HFFc6 (cell line): ENCODE data around the gene MYOCD. TPM values are rescaled to one million over a fixed set of nuclear protein-coding genes. Genes with fewer than 3 reads are reported as not detected.
A peak's percentile ranks its signal among the peaks of the same experiment; 100 is the strongest.

Experiments
- DNase-seq: peaks from one replicate; pipeline ENCODE4 v3.0.0-alpha.2; 2018
- H3K27ac Mint-ChIP-seq: 2 replicates; pipeline ENCODE4 v1.8.0; 2020; ENCODE audit warnings: mild to moderate bottlenecking, mixed read lengths
- H3K27me3 Mint-ChIP-seq: 2 replicates; pipeline ENCODE4 v1.8.0; 2021; ENCODE audit warnings: mild to moderate bottlenecking, moderate library complexity, mixed read lengths; ENCODE audit not compliant: insufficient read depth
- H3K36me3 Mint-ChIP-seq: 2 replicates; pipeline ENCODE4 v1.8.0; 2021; ENCODE audit warnings: low read depth, mixed read lengths
- H3K4me1 Mint-ChIP-seq: 2 replicates; pipeline ENCODE4 v1.8.0; 2020; ENCODE audit warnings: low read depth, mixed read lengths
- H3K4me3 Mint-ChIP-seq: 2 replicates; pipeline ENCODE4 v1.8.0; 2020; ENCODE audit warnings: mild to moderate bottlenecking, moderate library complexity, mixed read lengths
- H3K9me3 Mint-ChIP-seq: 2 replicates; pipeline ENCODE4 v1.8.0; 2020; ENCODE audit warnings: mild to moderate bottlenecking, mixed read lengths
- total RNA-seq, 6 experiments: library from RNA; stranded (reverse); fragmentation: NEBNext Ultra II Directional; extraction: Animal tissue kit (Norgen Biotek cat#: 25700); gene quantifications; 2 replicates in 1 of 6; 3 replicates in 5 of 6; pipeline ENCODE4 v1.2.3, GENCODE V29; 2021
- TF ChIP-seq, protein P1 (sequence below): fragments of 200-600 bp; sonication (generic); IDR thresholded peaks from 2 replicates; pipeline ENCODE4 v1.5.0; 2021; ENCODE audit warnings: antibody characterized with exemption, mild to moderate bottlenecking

Gene MYOCD
- total RNA-seq, 6 experiments from 2014 or later, result 6.5 to 8.5 (median 7.1) TPM

GRCh38 chr17:12620200-12620720 lies 45.4 kb upstream of the MYOCD start:
- Mint-ChIP-seq H3K4me1 (peaks cover 75% of the 10 kb centered on the region), H3K4me3 (peak overlapping the region; percentile 56), H3K36me3 (peaks cover 14% of the 10 kb centered on the region), H3K9me3 (peaks cover 7% of the 10 kb centered on the region; the same call in 1 of the 2 replicates), H3K27ac (peak overlapping the region; percentile 82), H3K27me3 (peaks cover 3% of the 10 kb centered on the region)
- TF ChIP-seq, protein P1, sequence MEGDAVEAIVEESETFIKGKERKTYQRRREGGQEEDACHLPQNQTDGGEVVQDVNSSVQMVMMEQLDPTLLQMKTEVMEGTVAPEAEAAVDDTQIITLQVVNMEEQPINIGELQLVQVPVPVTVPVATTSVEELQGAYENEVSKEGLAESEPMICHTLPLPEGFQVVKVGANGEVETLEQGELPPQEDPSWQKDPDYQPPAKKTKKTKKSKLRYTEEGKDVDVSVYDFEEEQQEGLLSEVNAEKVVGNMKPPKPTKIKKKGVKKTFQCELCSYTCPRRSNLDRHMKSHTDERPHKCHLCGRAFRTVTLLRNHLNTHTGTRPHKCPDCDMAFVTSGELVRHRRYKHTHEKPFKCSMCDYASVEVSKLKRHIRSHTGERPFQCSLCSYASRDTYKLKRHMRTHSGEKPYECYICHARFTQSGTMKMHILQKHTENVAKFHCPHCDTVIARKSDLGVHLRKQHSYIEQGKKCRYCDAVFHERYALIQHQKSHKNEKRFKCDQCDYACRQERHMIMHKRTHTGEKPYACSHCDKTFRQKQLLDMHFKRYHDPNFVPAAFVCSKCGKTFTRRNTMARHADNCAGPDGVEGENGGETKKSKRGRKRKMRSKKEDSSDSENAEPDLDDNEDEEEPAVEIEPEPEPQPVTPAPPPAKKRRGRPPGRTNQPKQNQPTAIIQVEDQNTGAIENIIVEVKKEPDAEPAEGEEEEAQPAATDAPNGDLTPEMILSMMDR, result no peak
- DNase-seq, result peak; percentile 80

- peak overlapping the region; percentile 24; the same call in 1 of the 2 replicates for H3K27ac Mint-ChIP-seq
- H3K36me3 Mint-ChIP-seq, result peaks cover 7% of the 10 kb centered on the region
- H3K27me3 Mint-ChIP-seq, result peaks cover 3% of the 10 kb centered on the region; the same call in 1 of the 2 replicates
- no peak for DNase-seq
- H3K4me3 Mint-ChIP-seq, result no peak overlapping the region
- H3K4me1 Mint-ChIP-seq, result peaks cover 69% of the 10 kb centered on the region
- H3K9me3 Mint-ChIP-seq, result peaks cover 7% of the 10 kb centered on the region; the same call in 1 of the 2 replicates
- TF ChIP-seq, protein P1, result no peak
Measured at GRCh38 chr17:12622726-12623125, 43.0 kb upstream of the MYOCD start.

GRCh38 chr17:12623220-12623848 lies 42.4 kb upstream of the MYOCD start:
- H3K4me1 Mint-ChIP-seq, result peaks cover 69% of the 10 kb centered on the region
- H3K27ac Mint-ChIP-seq, result no peak overlapping the region
- H3K36me3 Mint-ChIP-seq, result peaks cover under 1% of the 10 kb centered on the region
- TF ChIP-seq, protein P1, result no peak
- peaks cover 3% of the 10 kb centered on the region; the same call in 1 of the 2 replicates for H3K27me3 Mint-ChIP-seq
- H3K9me3 Mint-ChIP-seq, result peaks cover 1% of the 10 kb centered on the region; the same call in 1 of the 2 replicates
- no peak overlapping the region for H3K4me3 Mint-ChIP-seq
- DNase-seq, result no peak

DNA sequence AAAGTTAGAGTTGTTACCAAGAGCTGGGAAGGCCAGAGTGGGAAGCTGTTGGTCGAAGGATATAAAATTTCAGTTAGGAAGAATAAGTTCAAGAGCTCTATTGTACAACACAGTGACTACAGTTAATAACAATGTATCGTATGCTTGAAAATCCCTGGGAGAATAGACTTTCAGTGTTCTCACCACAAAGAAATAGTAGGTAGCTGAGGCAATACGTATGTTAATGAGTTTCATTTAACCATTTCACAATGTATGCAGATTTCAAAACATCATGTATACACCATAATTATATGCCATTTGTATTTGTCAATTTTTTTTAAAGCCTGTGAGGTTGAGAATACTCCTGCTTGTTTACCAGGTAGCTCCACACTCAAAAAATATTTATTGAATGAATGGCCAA lies 41.5 kb upstream of the MYOCD start:
- no peak overlapping the region for H3K27ac Mint-ChIP-seq
- TF ChIP-seq, protein P1, result no peak

DNA sequence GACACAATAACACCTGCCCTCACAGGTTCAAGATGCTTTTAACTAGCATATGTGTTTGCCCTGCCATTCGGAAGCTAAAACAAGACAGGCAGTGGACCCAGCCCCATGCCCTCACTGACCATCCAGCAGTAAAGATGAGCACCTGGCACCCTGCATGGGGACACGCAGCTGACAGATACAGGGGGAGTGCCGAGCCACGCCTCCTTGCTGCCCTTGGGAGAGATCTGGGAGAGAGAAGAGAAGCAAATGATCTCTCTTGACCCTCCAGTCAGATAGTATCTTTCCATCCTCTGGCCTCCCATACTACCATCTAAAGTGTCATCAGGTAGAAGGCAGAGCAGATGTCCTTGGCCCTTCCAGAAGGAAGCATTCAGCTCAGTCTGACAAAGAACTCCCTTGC lies 40.6 kb upstream of the MYOCD start:
- H3K4me3 Mint-ChIP-seq, result no peak overlapping the region

More for the DNA sequence above, 41.5 kb upstream of the MYOCD start:
- H3K27me3 Mint-ChIP-seq, result peaks cover 3% of the 10 kb centered on the region; the same call in 1 of the 2 replicates
- no peak overlapping the region for H3K4me3 Mint-ChIP-seq
- H3K4me1 Mint-ChIP-seq, result peaks cover 66% of the 10 kb centered on the region
- DNase-seq, result no peak
- H3K36me3 Mint-ChIP-seq, result no peaks in the 10 kb centered on the region
- H3K9me3 Mint-ChIP-seq, result no peaks in the 10 kb centered on the region

More for the DNA sequence above, 40.6 kb upstream of the MYOCD start:
- Mint-ChIP-seq H3K36me3 (no peaks in the 10 kb centered on the region), H3K9me3 (no peaks in the 10 kb centered on the region), H3K27ac (no peak overlapping the region), H3K27me3 (no peaks in the 10 kb centered on the region; the same call in 1 of the 2 replicates), H3K4me1 (peaks cover 57% of the 10 kb centered on the region)
- TF ChIP-seq, protein P1, result no peak
- DNase-seq, result no peak
